GM21737 (cell line): ENCODE measurements around the gene NCKAP5.
A peak's percentile ranks its signal among the peaks of the same experiment; 100 is the strongest.

ENCODE experiments used
- ATAC-seq: cut with Tn5 transposase; IDR thresholded peaks from one replicate; pipeline ENCODE4 v1.9.1; 2021; ENCODE audit warnings: mild to moderate bottlenecking, moderate library complexity; ENCODE audit not compliant: unreplicated experiment

The NCKAP5 gene

DNA sequence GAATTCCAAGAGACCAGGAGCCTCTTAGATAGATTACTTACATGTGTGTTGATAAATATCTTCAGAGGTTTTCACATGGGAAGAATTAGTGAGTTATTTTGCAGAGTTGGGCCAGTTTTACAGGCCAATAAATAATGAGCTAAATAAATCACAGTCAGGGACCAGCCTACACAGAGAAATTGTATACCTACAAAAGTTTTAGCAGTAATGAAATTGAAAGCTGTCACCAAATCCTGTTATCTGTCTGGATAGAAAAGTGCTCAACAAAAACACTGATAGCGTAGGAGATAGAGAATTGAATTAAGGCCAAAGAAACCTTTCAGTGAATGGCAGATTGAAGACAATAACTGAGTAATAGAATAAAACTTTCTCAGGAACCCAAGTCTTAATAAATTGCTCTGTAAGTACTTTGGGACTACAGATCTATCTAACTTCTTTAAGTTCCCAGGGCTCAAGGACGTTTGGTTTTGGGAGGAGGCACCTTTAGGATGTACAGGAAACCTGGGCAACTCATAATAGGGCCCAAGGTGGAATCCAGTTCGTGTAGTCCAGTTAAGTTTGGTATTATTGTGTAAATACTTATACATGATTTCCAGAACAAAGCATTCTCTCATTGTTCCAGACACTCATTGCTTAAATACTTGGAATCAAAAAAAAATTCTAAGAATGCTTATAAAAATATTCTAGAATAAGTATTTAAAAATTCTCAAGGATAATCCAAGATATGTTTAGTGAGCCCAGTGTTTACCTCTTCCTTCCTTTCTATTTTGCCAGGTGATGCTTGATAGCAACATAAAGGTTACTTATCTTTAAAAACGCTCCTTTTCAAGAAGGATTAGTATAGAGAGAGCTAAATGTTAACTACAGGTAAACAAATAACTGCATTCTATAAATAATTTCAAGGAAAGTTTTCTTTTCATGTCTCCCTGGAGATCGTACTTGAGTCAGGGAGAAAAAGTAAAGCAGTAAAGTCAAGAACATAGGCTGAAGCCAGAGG, 134.5 kb downstream of the NCKAP5 start:
- no peak for ATAC-seq

GRCh38 chr2:133432778-133433177, 135.5 kb downstream of the NCKAP5 start:
- ATAC-seq, result no peak

DNA sequence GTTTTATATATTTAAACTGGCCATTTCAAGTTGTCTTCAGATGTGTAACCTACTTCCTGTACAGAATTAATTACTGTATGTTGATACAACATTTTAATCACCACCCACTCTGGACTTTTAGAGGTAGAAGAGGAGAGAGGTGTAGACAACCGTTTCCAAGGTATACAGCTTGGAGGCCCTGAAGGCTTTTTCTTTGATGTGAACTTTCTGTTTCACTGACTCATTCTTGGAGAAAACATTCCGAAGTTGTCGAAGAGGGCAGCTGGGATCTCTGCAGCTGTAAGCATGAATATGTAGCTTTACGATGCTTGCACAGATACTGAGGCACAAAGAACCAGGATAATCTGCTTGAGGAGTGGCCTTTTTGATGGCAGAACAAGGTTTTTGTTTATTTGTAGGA, 137.0 kb downstream of the NCKAP5 start:
- ATAC-seq, result no peak

GRCh38 chr2:133426791-133427190, 141.5 kb downstream of the NCKAP5 start:
- ATAC-seq, result no peak

- no peak for ATAC-seq
Observed at GRCh38 chr2:133425612-133426011, 142.7 kb downstream of the NCKAP5 start.

DNA sequence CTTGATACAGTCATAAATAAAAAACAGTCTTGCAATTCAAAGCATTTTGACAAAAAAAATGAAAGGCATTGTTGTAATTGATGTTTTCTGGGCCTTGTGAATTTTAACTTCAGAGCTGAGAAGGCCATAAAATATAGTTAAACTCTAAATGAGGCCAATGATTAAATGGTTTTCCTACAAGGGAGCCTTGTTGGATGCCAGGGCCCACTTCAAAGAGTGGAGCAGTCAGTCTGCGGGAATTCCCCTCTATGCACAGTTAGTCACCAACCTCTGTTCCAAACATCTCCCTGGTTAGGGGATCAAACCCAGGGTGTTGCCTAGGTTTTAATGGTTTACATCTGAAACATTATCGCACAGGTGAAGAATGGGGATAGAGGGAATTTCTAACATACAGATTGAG, 143.4 kb downstream of the NCKAP5 start:
- ATAC-seq, result no peak

- no peak for ATAC-seq
Observed at GRCh38 chr2:133422931-133423351, 145.3 kb downstream of the NCKAP5 start.

GRCh38 chr2:133421516-133422324, 146.5 kb downstream of the NCKAP5 start:
- peak; percentile 95 for ATAC-seq

DNA sequence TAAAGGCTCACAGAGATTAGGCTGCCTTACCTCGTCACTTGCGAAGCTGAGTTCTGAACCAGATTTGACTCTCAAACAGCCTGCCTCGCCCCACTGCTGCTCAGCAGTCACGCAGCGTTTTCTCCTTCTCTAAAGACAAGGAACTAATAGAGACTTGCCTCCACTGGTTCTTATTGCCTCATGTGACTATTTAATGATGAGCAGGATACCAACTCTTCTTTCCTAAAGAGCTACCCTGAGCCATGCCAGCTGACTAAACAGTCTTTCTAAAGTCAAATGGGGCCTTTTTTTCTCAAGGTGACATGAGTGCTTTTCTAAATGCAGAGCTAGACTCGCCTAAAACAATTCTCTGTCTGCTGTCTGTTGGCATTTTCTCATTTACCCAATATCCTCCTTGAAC, 147.5 kb downstream of the NCKAP5 start:
- no peak for ATAC-seq

DNA sequence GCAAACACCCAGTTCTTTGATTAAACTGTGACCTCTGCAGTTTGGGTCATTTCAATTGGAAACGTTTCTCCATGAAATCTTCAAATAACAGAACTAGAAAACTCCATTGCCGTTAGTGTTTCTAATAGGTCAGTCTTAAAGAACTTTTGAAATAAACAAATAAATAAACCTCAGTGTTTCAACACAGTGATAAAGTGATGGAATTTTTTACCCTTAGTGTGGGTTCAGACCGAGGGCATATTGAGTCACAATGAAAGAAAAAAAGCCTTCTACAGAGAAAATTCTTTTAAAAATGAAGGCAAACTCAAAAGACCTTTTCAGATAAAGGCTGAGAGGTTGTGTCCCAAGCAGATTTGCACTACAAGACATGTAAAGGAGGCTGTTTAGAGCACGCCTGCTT, 149.6 kb downstream of the NCKAP5 start:
- no peak for ATAC-seq

GRCh38 chr2:133418021-133418420, 150.2 kb downstream of the NCKAP5 start:
- ATAC-seq, result no peak

GRCh38 chr2:133417415-133417814, 150.8 kb downstream of the NCKAP5 start:
- no peak for ATAC-seq

DNA sequence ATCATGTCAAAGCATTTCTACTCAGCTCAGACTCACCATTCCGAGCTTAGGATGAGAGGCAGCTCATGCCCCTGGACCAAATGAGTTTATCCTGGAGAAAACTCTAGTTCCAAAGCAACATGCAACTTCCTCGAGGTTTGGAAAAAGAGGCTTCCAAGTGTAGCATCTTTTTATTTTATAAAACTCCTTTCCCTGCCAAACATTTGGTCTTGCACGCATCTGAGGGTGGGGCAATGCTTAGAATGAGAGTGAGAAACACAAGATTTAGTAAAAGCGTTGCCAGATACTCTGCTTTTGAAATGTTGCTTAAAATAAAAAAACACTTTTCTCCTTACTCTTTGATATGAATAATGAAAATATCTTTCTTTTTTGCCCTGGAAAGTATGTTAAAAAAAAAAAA, 151.5 kb downstream of the NCKAP5 start:
- no peak for ATAC-seq

DNA sequence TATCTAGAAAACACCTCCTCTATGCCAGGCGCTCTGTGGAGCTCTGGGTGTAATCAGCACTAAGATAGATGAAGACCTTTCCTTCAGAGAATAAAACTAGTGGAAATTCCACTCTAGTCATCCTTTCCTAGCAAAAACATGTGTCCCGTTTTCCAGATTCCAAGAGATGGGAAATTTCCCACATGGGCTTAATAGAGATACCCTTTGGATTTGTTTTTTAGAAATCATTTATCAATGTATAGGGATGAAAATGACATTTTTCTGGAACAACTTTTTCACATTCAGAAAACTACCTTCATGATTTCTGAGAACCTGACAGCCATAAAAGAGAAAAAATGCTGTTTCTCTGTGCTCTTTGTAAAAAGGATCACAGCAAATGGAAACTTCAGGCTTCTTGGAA, 152.1 kb downstream of the NCKAP5 start:
- ATAC-seq, result no peak

GRCh38 chr2:133415210-133415876, 152.9 kb downstream of the NCKAP5 start:
- no peak for ATAC-seq

- ATAC-seq, result no peak
Observed at GRCh38 chr2:133414486-133415209, 153.6 kb downstream of the NCKAP5 start.

GRCh38 chr2:133413863-133414262, 154.4 kb downstream of the NCKAP5 start:
- ATAC-seq, result no peak

DNA sequence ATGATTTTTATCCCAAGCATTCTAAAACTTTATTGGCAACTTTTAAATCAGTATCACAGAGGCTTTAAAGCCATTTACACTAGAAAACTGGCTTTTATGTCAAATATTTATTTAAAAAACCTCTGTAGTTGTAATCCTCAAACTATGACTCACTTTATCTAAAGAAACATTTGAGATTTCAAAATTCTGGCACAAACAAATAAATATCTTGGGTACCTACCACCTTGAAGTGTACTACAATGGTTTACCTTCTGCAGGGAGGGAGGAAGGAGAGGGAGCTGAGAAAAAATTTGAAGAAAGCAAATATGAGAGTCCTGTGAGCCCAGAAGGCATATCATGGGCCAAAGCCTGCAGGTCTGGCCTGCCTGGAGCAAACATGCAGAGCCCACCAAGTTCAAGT, 155.6 kb downstream of the NCKAP5 start:
- ATAC-seq, result no peak

DNA sequence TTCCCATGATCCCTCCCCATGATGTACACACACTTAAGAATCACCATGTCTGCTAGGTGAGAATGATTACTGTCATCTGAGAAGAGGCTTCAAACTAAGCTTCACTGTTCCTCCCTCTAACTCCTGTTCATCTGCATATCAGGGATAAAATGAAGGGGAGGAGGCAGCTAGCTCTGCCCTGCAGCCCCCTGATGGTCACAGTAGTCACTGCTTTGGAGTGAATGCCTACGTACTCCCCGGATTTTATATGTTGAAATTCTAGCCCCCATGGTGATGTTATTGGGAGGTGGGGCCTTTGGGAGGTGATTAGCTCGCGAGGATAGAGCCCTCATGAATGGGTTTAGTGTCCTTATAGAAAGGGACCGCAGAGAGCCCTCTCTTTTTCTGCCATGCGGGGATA, 156.4 kb downstream of the NCKAP5 start:
- ATAC-seq, result no peak

- ATAC-seq, result no peak
Observed at GRCh38 chr2:133411101-133411500, 157.2 kb downstream of the NCKAP5 start.
